Heart right ventricle (tissue), 16 donors: Measurements from ENCODE around the gene PLEKHM1. TPM values are rescaled to one million over a fixed set of nuclear protein-coding genes. Genes with fewer than 3 reads are reported as not detected.

Experiments
- ATAC-seq, 8 donors: fragments of 200-7000 bp; cut with Tn5 transposase; one replicate each; pipeline ENCODE4 v1.9.1; 2020; ENCODE audit warnings: mild to moderate bottlenecking in 8 of 8, moderate library complexity in 8 of 8, moderate number of reproducible peaks in 1 of 8
- DNase-seq, 2 donors: peaks; one replicate each; pipeline ENCODE4 v3.0.0-alpha.2; 2020
- H3K27ac ChIP-seq, 10 donors: fragments of 200-600 bp; sonication (generic) in 2 of 10; one replicate each; pipeline versions ENCODE4 v1.5.0 to v1.8.0; 2020 to 2022; ENCODE audit warnings: mild to moderate bottlenecking in 3 of 10
- H3K27me3 ChIP-seq, 7 donors: fragments of 200-600 bp; one replicate each; pipeline ENCODE4 v1.8.0; 2021 to 2022; ENCODE audit warnings: mild to moderate bottlenecking in 2 of 7
- H3K36me3 ChIP-seq, 9 donors: fragments of 200-600 bp; sonication (generic) in 1 of 9; one replicate each; pipeline versions ENCODE4 v1.5.0 to v1.8.0; 2020 to 2022; ENCODE audit warnings: mild to moderate bottlenecking in 2 of 9
- H3K4me1 ChIP-seq, 9 donors: fragments of 200-600 bp; sonication (generic) in 1 of 9; one replicate each; pipeline versions ENCODE4 v1.5.0 to v1.8.0; 2020 to 2022; ENCODE audit warnings: mild to moderate bottlenecking in 4 of 9
- H3K4me3 ChIP-seq, 10 donors: fragments of 200-600 bp; sonication (generic) in 2 of 10; one replicate each; pipeline versions ENCODE4 v1.5.0 to v1.8.0; 2020 to 2022; ENCODE audit warnings: mild to moderate bottlenecking in 7 of 10, moderate library complexity in 2 of 10
- H3K9me3 ChIP-seq, 11 donors: fragments of 200-600 bp in 10 of 11; sonication (generic) in 2 of 11; one replicate each; pipeline versions ENCODE4 v1.5.0 to v1.8.0; 2013 to 2022; ENCODE audit warnings: mild to moderate bottlenecking in 2 of 11, control low read depth in 1 of 11, moderate library complexity in 1 of 11
- CTCF ChIP-seq, 9 donors: fragments of 200-600 bp; sonication (generic) in 2 of 9; IDR thresholded peaks; one replicate each; pipeline versions ENCODE4 v1.5.0 to v1.8.0; 2021 to 2022; ENCODE audit warnings: antibody characterized with exemption in 9 of 9, mild to moderate bottlenecking in 5 of 9, moderate library complexity in 1 of 9
- WGBS, 2 donors: extraction: QIAGEN DNeasy Blood & Tissue Kit; methylation state at CpG; one replicate each; pipeline ENCODE4 v1.1.7; 2013; ENCODE audit warnings: inconsistent platforms in 1 of 2; 5-methylcytosine and 5-hydroxymethylcytosine counted together
- intact Hi-C, 10 donors: fragments of 100-400 bp; cut with DNase I; formaldehyde crosslinking; loops; one replicate each; pipeline versions ENCODE4 v1.11.1 to v1.14.2; 2022
- polyA plus RNA-seq, 2 donors: library from polyadenylated mRNA; stranded (reverse); fragments of 200-250 nt; gene quantifications; one replicate each; pipeline ENCODE4 v1.2.3, GENCODE V29; 2013
- total RNA-seq, 10 donors: library from RNA; stranded (reverse); fragmentation: NEBNext Ultra II Directional in 3 of 10; extraction: Animal tissue kit (Norgen Biotek cat#: 25700) in 3 of 10; gene quantifications; one replicate each; pipeline versions ENCODE4 v1.2.1 to v1.2.4, GENCODE V29; 2021 to 2023
- donor health status: Arrhythmogenic right ventricular cardiomyopathy.
- donor health status: ischemic (EF 13 %, LVEDD 7.1; RV severe dilation, severe dysfunction).
- donor health status: healthy with polysubstance abuse.
- donor health status: DM: no; HTN: yes; CAD: no.
- donor health status: DM: no; HTN: no; CAD: no.
- donor health status: ischemic (EF 25% LVEDD 6.9; RV normal size, moderate dysfunction).
- donor health status: ischemic (EF 25% LVEDD 5.7; RV mildly dilated, moderate dysfunction).
- donor health status: healthy.
- donor health status: DM: yes; HTN: yes; CAD: no.
- donor health status: Ischemic cardiomyopathy.
- donor health status: ischemic (EF 35%, LVEDD 5.7; RV mildly dilated, moderate dysfunction).
- donor health status: nonischemic (EF 11% LVEDD 7.7; RV severe dilation, severe dysfunction).
- donor health status: DM: yes; HTN: yes; CAD: no.
- donor health status: PGD.
- donor health status: ischemic (EF 29% LVEDD 5.4; RV normal size, mild dysfunction).
- donor health status: nonischemic (EF 23%, LVEDD 6.1; RV moderate dilation, normal function).

PLEKHM1 gene
- total and polyA plus RNA-seq, 12 donors: 9.9 to 46.9 (median 25.6) TPM

GRCh38 chr17:45403906-45404490 is 86.5 kb downstream of the PLEKHM1 start:
- H3K27me3 ChIP-seq: no peaks in the 10 kb centered on the region
- no peaks in the 10 kb centered on the region for H3K9me3 ChIP-seq
- no peak for TF ChIP-seq CTCF (IDR thresholded peaks at IDR 0.05)
- intact Hi-C loops: no loop called here
- ATAC-seq (no peak), DNase-seq (no peak)
- WGBS, 2 donors: 94 to 97% methylated on average over 10 of the region's 10 CpGs
- no peak overlapping the region for H3K27ac ChIP-seq
- H3K4me3 ChIP-seq: no peak overlapping the region
- peaks cover 0 to 76% (median 22%) of the 10 kb centered on the region in 9 donors for H3K36me3 ChIP-seq
- peaks cover 0 to 49% (median 26%) of the 10 kb centered on the region in 9 donors for H3K4me1 ChIP-seq

GRCh38 chr17:45402916-45403315 is 87.6 kb downstream of the PLEKHM1 start:
- DNase-seq: no peak
- H3K27me3 ChIP-seq: no peaks in the 10 kb centered on the region

GRCh38 chr17:45398800-45399199 is 91.7 kb downstream of the PLEKHM1 start:
- no peaks in the 10 kb centered on the region for H3K27me3 ChIP-seq
- ATAC-seq: peak in 6 of 8 donors; percentile 34 to 83 (median 64)
- intact Hi-C loops: loop anchor here in 3 of 10 donors (1.0 to 2.0 kb wide), 2 partner anchors 26 to 27 kb away; no protein-coding TSS in a partner anchor
- peaks cover 0 to 21% (median 4%) of the 10 kb centered on the region in 9 donors for H3K4me1 ChIP-seq
- DNase-seq: no peak
- H3K27ac ChIP-seq: peak overlapping the region in 3 of 10 donors; percentile 26 to 49 (median 46)
- H3K36me3 ChIP-seq: peaks cover 0 to 100% (median 38%) of the 10 kb centered on the region in 9 donors
- peak in 7 of 9 donors; percentile 8 to 50 (median 34) for TF ChIP-seq CTCF (IDR thresholded peaks at IDR 0.05)
- H3K4me3 ChIP-seq: no peak overlapping the region
- H3K9me3 ChIP-seq: no peaks in the 10 kb centered on the region
- 47 to 51% methylated on average over 5 of the region's 5 CpGs for WGBS, 2 donors

More at GRCh38 chr17:45402916-45403315, 87.6 kb downstream of the PLEKHM1 start:
- peaks cover 0 to 86% (median 24%) of the 10 kb centered on the region in 9 donors for H3K36me3 ChIP-seq
- H3K4me1 ChIP-seq: peaks cover 0 to 44% (median 15%) of the 10 kb centered on the region in 9 donors
- H3K4me3 ChIP-seq: no peak overlapping the region
- no peak overlapping the region for H3K27ac ChIP-seq
- intact Hi-C loops: no loop called here
- 90 to 93% methylated on average over 1 of the region's 1 CpG for WGBS, 2 donors
- H3K9me3 ChIP-seq: no peaks in the 10 kb centered on the region
- ATAC-seq: no peak
- no peak for TF ChIP-seq CTCF (IDR thresholded peaks at IDR 0.05)

- Histone ChIP-seq H3K27ac (no peak overlapping the region), H3K4me3 (no peak overlapping the region), H3K9me3 (no peaks in the 10 kb centered on the region), H3K36me3 (peaks cover 0 to 91% (median 35%) of the 10 kb centered on the region in 9 donors), H3K4me1 (peaks cover 0 to 21% (median 4%) of the 10 kb centered on the region in 9 donors), H3K27me3 (no peaks in the 10 kb centered on the region)
- TF ChIP-seq CTCF (IDR thresholded peaks at IDR 0.05): no peak
- intact Hi-C loops: loop anchor here in 2 of 10 donors (2.0 kb wide), 1 partner anchor 27 kb away; no protein-coding TSS in a partner anchor
- ATAC-seq (no peak), DNase-seq (no peak)
- 81 to 91% methylated on average over 5 of the region's 5 CpGs for WGBS, 2 donors
Measured at GRCh38 chr17:45397796-45398195, 92.7 kb downstream of the PLEKHM1 start.
